ENCODE data around the gene HS6ST1. TPM values are rescaled to one million over a fixed set of nuclear protein-coding genes. Genes with fewer than 3 reads are reported as not detected.
A peak's percentile ranks its signal among the peaks of the same experiment; 100 is the strongest.

Gene HS6ST1
- total RNA-seq, 1 experiment from 2014 or later = 63.3 TPM

DNA sequence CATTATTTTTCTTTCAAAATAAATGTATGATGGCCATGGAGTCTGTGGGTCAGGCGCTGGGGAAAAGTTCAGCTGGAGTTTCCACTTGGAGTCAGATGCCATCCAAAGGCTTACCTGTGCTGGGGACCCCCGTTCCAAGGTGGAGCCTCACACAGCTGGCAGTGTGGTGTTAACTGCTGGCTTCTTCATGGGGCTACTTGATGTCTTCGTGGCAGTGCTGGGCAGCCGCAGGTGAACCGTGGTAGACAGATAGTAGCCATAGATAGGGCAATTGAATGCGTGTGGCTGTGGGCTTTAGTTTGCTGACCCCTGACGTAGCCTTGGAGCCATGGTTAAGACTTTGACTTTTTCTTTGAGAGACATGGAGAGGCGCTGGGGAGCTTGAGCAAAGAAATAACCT, 83.1 kb downstream of the HS6ST1 start:
- CTCF ChIA-PET = interaction anchor here (1.1 kb wide), 1 partner anchor 172 kb away, joined by 3 read pairs; no protein-coding TSS in a partner anchor
- Histone ChIP-seq H3K27ac (ENCODE audit: low read depth, low read length, poor library complexity, severe bottlenecking) (no peak overlapping the region), H3K36me3 (ENCODE audit: insufficient read depth, low read length, poor library complexity, severe bottlenecking) (no peaks in the 10 kb centered on the region), H3K4me3 (ENCODE audit: low read depth, low read length, poor library complexity, severe bottlenecking) (no peak overlapping the region), H3K9me3 (ENCODE audit: low read depth, low read length, poor library complexity, severe bottlenecking) (no peaks in the 10 kb centered on the region), H3K4me1 (ENCODE audit: insufficient read depth, low read length, poor library complexity, severe bottlenecking) (no peaks in the 10 kb centered on the region), H3K27me3 (replicated peaks; ENCODE audit: insufficient read depth, low read depth, low read length, poor library complexity) (no peaks in the 10 kb centered on the region)
- no peak for TF ChIP-seq EZH2 (IDR thresholded peaks at IDR 0.05; ENCODE audit: borderline replicate concordance, low read depth, low read length, poor library complexity, severe bottlenecking)
- TF ChIP-seq, protein P1, sequence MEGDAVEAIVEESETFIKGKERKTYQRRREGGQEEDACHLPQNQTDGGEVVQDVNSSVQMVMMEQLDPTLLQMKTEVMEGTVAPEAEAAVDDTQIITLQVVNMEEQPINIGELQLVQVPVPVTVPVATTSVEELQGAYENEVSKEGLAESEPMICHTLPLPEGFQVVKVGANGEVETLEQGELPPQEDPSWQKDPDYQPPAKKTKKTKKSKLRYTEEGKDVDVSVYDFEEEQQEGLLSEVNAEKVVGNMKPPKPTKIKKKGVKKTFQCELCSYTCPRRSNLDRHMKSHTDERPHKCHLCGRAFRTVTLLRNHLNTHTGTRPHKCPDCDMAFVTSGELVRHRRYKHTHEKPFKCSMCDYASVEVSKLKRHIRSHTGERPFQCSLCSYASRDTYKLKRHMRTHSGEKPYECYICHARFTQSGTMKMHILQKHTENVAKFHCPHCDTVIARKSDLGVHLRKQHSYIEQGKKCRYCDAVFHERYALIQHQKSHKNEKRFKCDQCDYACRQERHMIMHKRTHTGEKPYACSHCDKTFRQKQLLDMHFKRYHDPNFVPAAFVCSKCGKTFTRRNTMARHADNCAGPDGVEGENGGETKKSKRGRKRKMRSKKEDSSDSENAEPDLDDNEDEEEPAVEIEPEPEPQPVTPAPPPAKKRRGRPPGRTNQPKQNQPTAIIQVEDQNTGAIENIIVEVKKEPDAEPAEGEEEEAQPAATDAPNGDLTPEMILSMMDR (conservative IDR thresholded peaks at IDR 0.05; ENCODE audit: low read depth, low read length) = no peak
- BruUV-seq (replicated peaks) = no TSS peak
- POLR2A ChIA-PET (ENCODE audit: low non-redundant PET) = no interaction called here
- intact Hi-C loops (cut with micrococcal nuclease; ENCODE audit: unreplicated experiment) = no loop called here
- no peak for DNase-seq (ENCODE audit: low spot score)

GRCh38 chr2:128234613-128235012, 84.1 kb downstream of the HS6ST1 start:
- no peak overlapping the region for H3K27ac ChIP-seq (ENCODE audit: low read depth, low read length, poor library complexity, severe bottlenecking)
- no peaks in the 10 kb centered on the region for H3K4me1 ChIP-seq (ENCODE audit: insufficient read depth, low read length, poor library complexity, severe bottlenecking)
- intact Hi-C loops (cut with micrococcal nuclease; ENCODE audit: unreplicated experiment) = loop anchor here (5.0 kb wide), 1 partner anchor 57 kb away; no protein-coding TSS in a partner anchor
- no peak overlapping the region for H3K4me3 ChIP-seq (ENCODE audit: low read depth, low read length, poor library complexity, severe bottlenecking)
- CTCF ChIA-PET = no interaction called here
- POLR2A ChIA-PET (ENCODE audit: low non-redundant PET) = interaction anchor here (0.6 kb wide), 1 partner anchor 271 kb away, joined by 6 read pairs; no protein-coding TSS in a partner anchor
- no peaks in the 10 kb centered on the region for H3K36me3 ChIP-seq (ENCODE audit: insufficient read depth, low read length, poor library complexity, severe bottlenecking)
- no peaks in the 10 kb centered on the region for H3K9me3 ChIP-seq (ENCODE audit: low read depth, low read length, poor library complexity, severe bottlenecking)
- BruUV-seq (replicated peaks) = no TSS peak
- H3K27me3 ChIP-seq (replicated peaks; ENCODE audit: insufficient read depth, low read depth, low read length, poor library complexity) = no peaks in the 10 kb centered on the region
- TF ChIP-seq, protein P1 (conservative IDR thresholded peaks at IDR 0.05; ENCODE audit: low read depth, low read length) = no peak
- TF ChIP-seq EZH2 (IDR thresholded peaks at IDR 0.05; ENCODE audit: borderline replicate concordance, low read depth, low read length, poor library complexity, severe bottlenecking) = no peak
- no peak for DNase-seq (ENCODE audit: low spot score)

- CTCF ChIA-PET = interaction anchor here (0.6 to 1.1 kb wide), 2 partner anchors 170 to 191 kb away, joined by 3 read pairs; no protein-coding TSS in a partner anchor
Observed at GRCh38 chr2:128233790-128234395, 84.8 kb downstream of the HS6ST1 start.

More at GRCh38 chr2:128233790-128234395, 84.8 kb downstream of the HS6ST1 start:
- DNase-seq (ENCODE audit: low spot score) = no peak
- H3K9me3 ChIP-seq (ENCODE audit: low read depth, low read length, poor library complexity, severe bottlenecking) = no peaks in the 10 kb centered on the region
- H3K36me3 ChIP-seq (ENCODE audit: insufficient read depth, low read length, poor library complexity, severe bottlenecking) = no peaks in the 10 kb centered on the region
- no peaks in the 10 kb centered on the region for H3K27me3 ChIP-seq (replicated peaks; ENCODE audit: insufficient read depth, low read depth, low read length, poor library complexity)
- no peak overlapping the region for H3K27ac ChIP-seq (ENCODE audit: low read depth, low read length, poor library complexity, severe bottlenecking)
- TF ChIP-seq EZH2 (IDR thresholded peaks at IDR 0.05; ENCODE audit: borderline replicate concordance, low read depth, low read length, poor library complexity, severe bottlenecking) = no peak
- TF ChIP-seq, protein P1 (conservative IDR thresholded peaks at IDR 0.05; ENCODE audit: low read depth, low read length) = peak; percentile 8
- intact Hi-C loops (cut with micrococcal nuclease; ENCODE audit: unreplicated experiment) = loop anchor here (1.0 to 5.0 kb wide), 2 partner anchors 57 to 171 kb away; no protein-coding TSS in a partner anchor
- H3K4me3 ChIP-seq (ENCODE audit: low read depth, low read length, poor library complexity, severe bottlenecking) = peak overlapping the region; percentile 85
- H3K4me1 ChIP-seq (ENCODE audit: insufficient read depth, low read length, poor library complexity, severe bottlenecking) = no peaks in the 10 kb centered on the region
- BruUV-seq (replicated peaks) = no TSS peak
- POLR2A ChIA-PET (ENCODE audit: low non-redundant PET) = interaction anchor here (0.6 kb wide), 1 partner anchor 272 kb away, joined by 6 read pairs; no protein-coding TSS in a partner anchor

All from A673 (cell line).